ENCODE data around the gene SETD6. TPM values are rescaled to one million over a fixed set of nuclear protein-coding genes. Genes with fewer than 3 reads are reported as not detected.

Gene SETD6
- total RNA-seq, 1 donor from 2014 or later, result 15.0 TPM

GRCh38 chr16:58507963-58508670 lies 7.2 kb upstream of the SETD6 start:
- no peak for DNase-seq (ENCODE audit: low read depth)

GRCh38 chr16:58508671-58509251 lies 6.6 kb upstream of the SETD6 start:
- DNase-seq (ENCODE audit: low read depth), result no peak

- DNase-seq (ENCODE audit: low read depth), result no peak
Observed at GRCh38 chr16:58509256-58510096, 5.8 kb upstream of the SETD6 start.

- DNase-seq (ENCODE audit: low read depth), result no peak
Observed at GRCh38 chr16:58510097-58510775, 5.1 kb upstream of the SETD6 start.

GRCh38 chr16:58510776-58511628 lies 4.3 kb upstream of the SETD6 start:
- DNase-seq (ENCODE audit: low read depth), result peak; percentile 41

- peak; percentile 82 for DNase-seq (ENCODE audit: low read depth)
Observed at GRCh38 chr16:58511933-58512815, 3.1 kb upstream of the SETD6 start.

GRCh38 chr16:58513874-58514273 lies 1.4 kb upstream of the SETD6 start:
- DNase-seq (ENCODE audit: low read depth), result no peak

GRCh38 chr16:58515871-58516767 lies 802 bp downstream of the SETD6 start:
- DNase-seq (ENCODE audit: low read depth), result no peak

- DNase-seq (ENCODE audit: low read depth), result no peak
Observed at GRCh38 chr16:58516768-58517107, 1.4 kb downstream of the SETD6 start.

GRCh38 chr16:58518083-58518979 lies 3.0 kb downstream of the SETD6 start:
- no peak for DNase-seq (ENCODE audit: low read depth)

GRCh38 chr16:58518980-58519368 lies 3.7 kb downstream of the SETD6 start:
- no peak for DNase-seq (ENCODE audit: low read depth)

GRCh38 chr16:58519707-58520106 lies 4.4 kb downstream of the SETD6 start:
- no peak for DNase-seq (ENCODE audit: low read depth)

GRCh38 chr16:58530179-58530578 lies 14.9 kb downstream of the SETD6 start:
- DNase-seq (ENCODE audit: low read depth), result no peak

- no peak for DNase-seq (ENCODE audit: low read depth)
Observed at GRCh38 chr16:58532414-58532813, 17.1 kb downstream of the SETD6 start.

GRCh38 chr16:58533751-58534470 lies 18.6 kb downstream of the SETD6 start:
- no peak for DNase-seq (ENCODE audit: low read depth)

GRCh38 chr16:58535100-58535499 lies 19.8 kb downstream of the SETD6 start:
- DNase-seq (ENCODE audit: low read depth), result no peak

GRCh38 chr16:58536278-58536677 lies 21.0 kb downstream of the SETD6 start:
- no peak for DNase-seq (ENCODE audit: low read depth)

Data from myocyte (in vitro differentiated cells).